K562 (cell line): ENCODE data around the gene HDAC3. TPM values are rescaled to one million over a fixed set of nuclear protein-coding genes. Genes with fewer than 3 reads are reported as not detected.
A peak's percentile ranks its signal among the peaks of the same experiment; 100 is the strongest.

Source experiments
- ATAC-seq: fragments of 200-7000 bp; cut with Tn5 transposase; 3 replicates; pipeline ENCODE4 v1.9.1; 2020; ENCODE audit warnings: moderate library complexity
- BruUV-seq: library from RNA; stranded (reverse); fragments of 400-500 nt; replicated peaks from 2 replicates; lab custom pipeline; 2021; lab: Mats Ljungman, UMichigan
- CTCF ChIA-PET: fragments of 300-600 bp; formaldehyde crosslinking; extraction: SDS; loops from one replicate; lab custom pipeline; 2021; ENCODE audit warnings: low intra/inter-chr PET ratio; lab: Yijun Ruan, JAX
- POLR2A ChIA-PET: fragments of 300-600, 350-650 bp; sonication (Branson Sonifier 250); formaldehyde crosslinking; extraction: SDS; loops from one replicate; lab custom pipeline; 2021; ENCODE audit warnings: antibody characterized with exemption, inconsistent platforms; lab: Yijun Ruan, JAX
- DNase-seq, 4 experiments: peaks; one replicate each; pipeline versions ENCODE4 v3.0.0 to v3.0.0-alpha.2; 2011 to 2018; ENCODE audit warnings: low spot score in 3 of 4, mixed read lengths in 3 of 4; ENCODE audit errors: extremely low read depth in 1 of 4
- FAIRE-seq: peaks from 2 replicates; lab custom pipeline; 2011; peaks lifted over from hg19 to GRCh38; lab: Jason Lieb, UNC
- H2AFZ ChIP-seq: 2 replicates; pipeline ENCODE4 v1.6.0; 2011; ENCODE audit warnings: low read depth, low read length, control low read depth, inconsistent platforms
- H3K27ac ChIP-seq: fragments of 200-600 bp; 3 replicates; pipeline ENCODE4 v1.8.0; 2011; ENCODE audit warnings: low read depth, mild to moderate bottlenecking, control low read depth, inconsistent platforms, low read length, moderate library complexity, mixed read lengths; ENCODE audit errors: extremely low read depth
- H3K27me3 ChIP-seq, 2 experiments: fragments of 300-600 bp in 1 of 2; 2 replicates in 1 of 2; 3 replicates in 1 of 2; pipeline versions ENCODE4 v1.6.0 to v1.8.0; 2011; ENCODE audit warnings: inconsistent platforms in 2 of 2, low read length in 2 of 2, mild to moderate bottlenecking in 1 of 2, mixed read lengths in 1 of 2, moderate library complexity in 1 of 2; ENCODE audit not compliant: control insufficient read depth in 2 of 2, insufficient read depth in 2 of 2
- H3K36me3 ChIP-seq: fragments of 300-600 bp; 3 replicates; pipeline ENCODE4 v1.8.0; 2011; ENCODE audit warnings: mild to moderate bottlenecking, low read length, inconsistent platforms; ENCODE audit not compliant: control insufficient read depth, insufficient read depth
- H3K4me1 ChIP-seq, 2 experiments: fragments of 200-600 bp in 1 of 2; replicated peaks in 1 of 2; 2 replicates in 1 of 2; 3 replicates in 1 of 2; pipeline versions ENCODE4 v1.5.1 to v1.8.0; 2011; ENCODE audit warnings: inconsistent platforms in 2 of 2, low read length in 2 of 2, mild to moderate bottlenecking in 1 of 2, mixed read lengths in 1 of 2, moderate library complexity in 1 of 2; ENCODE audit not compliant: control insufficient read depth in 2 of 2, insufficient read depth in 2 of 2
- H3K4me2 ChIP-seq: 2 replicates; pipeline ENCODE4 v1.6.1; 2011; ENCODE audit warnings: low read length, control low read depth, inconsistent platforms, mixed read lengths; ENCODE audit not compliant: insufficient read depth
- H3K4me3 ChIP-seq: fragments of 200-600 bp; sonication (generic), shearing (Covaris generic); 2 replicates; pipeline ENCODE4 v1.5.1; 2016; ENCODE audit warnings: control low read depth, inconsistent platforms
- H3K79me2 ChIP-seq: fragments of 200-600 bp; 3 replicates; pipeline ENCODE4 v1.8.0; 2011; ENCODE audit warnings: low read length, inconsistent platforms; ENCODE audit not compliant: control insufficient read depth, insufficient read depth
- H3K9ac ChIP-seq, 2 experiments: 2 replicates each; pipeline versions ENCODE4 v1.6.0 to v1.6.1; 2011; ENCODE audit warnings: low read depth in 2 of 2, low read length in 2 of 2, control low read depth in 1 of 2, inconsistent platforms in 1 of 2, mild to moderate bottlenecking in 1 of 2, mixed read lengths in 1 of 2; ENCODE audit not compliant: insufficient read depth in 1 of 2
- H3K9me1 ChIP-seq: one replicate; pipeline ENCODE4 v1.6.0; 2011; ENCODE audit warnings: inconsistent platforms, mild to moderate bottlenecking, low read length, moderate library complexity; ENCODE audit not compliant: control insufficient read depth, insufficient read depth
- H3K9me3 ChIP-seq: replicated peaks from 2 replicates; pipeline ENCODE4 v1.5.1; 2011; ENCODE audit warnings: low read depth, low read length, inconsistent platforms; ENCODE audit not compliant: control insufficient read depth, insufficient read depth
- H4K20me1 ChIP-seq: replicated peaks from 2 replicates; pipeline ENCODE4 v1.6.1; 2011; ENCODE audit warnings: low read length, inconsistent platforms, mixed read lengths; ENCODE audit not compliant: control insufficient read depth, insufficient read depth
- FOXJ2 ChIP-seq: fragments of 200-800 bp; sonication (Bioruptor generic); IDR thresholded peaks from 2 replicates; pipeline ENCODE4 v1.6.1; 2016; ENCODE audit warnings: missing genetic modification characterization, missing compliant biosample characterization
- KHSRP ChIP-seq: fragments of 450-650 bp; IDR thresholded peaks from 2 replicates; pipeline ENCODE4 v1.6.1; 2017
- PCBP1 ChIP-seq: fragments of 200-400 bp; formaldehyde crosslinking; IDR thresholded peaks from 2 replicates; pipeline ENCODE4 v1.6.1; 2018; ENCODE audit warnings: mild to moderate bottlenecking, low read depth, low read length; ENCODE audit not compliant: poor library complexity, severe bottlenecking
- POLR2B ChIP-seq: fragments of 450-650 bp; IDR thresholded peaks from 2 replicates; pipeline ENCODE4 v1.6.1; 2018; ENCODE audit warnings: low read depth; ENCODE audit not compliant: partially characterized antibody
- RFX1 ChIP-seq: fragments of 450-650 bp; IDR thresholded peaks from 2 replicates; pipeline ENCODE4 v1.6.1; 2016; ENCODE audit warnings: mild to moderate bottlenecking, moderate library complexity
- TCF15 ChIP-seq: fragments of 250-450 bp; sonication (Bioruptor Pico); IDR thresholded peaks from 2 replicates; pipeline ENCODE4 v1.8.0; 2022; ENCODE audit warnings: moderate library complexity, mild to moderate bottlenecking, inconsistent platforms
- ZEB2 ChIP-seq: fragments of 450-650 bp; IDR thresholded peaks from 2 replicates; pipeline ENCODE4 v1.6.1; 2016
- ZNF133 ChIP-seq: fragments of 250-450 bp; sonication (Bioruptor Pico); IDR thresholded peaks from 2 replicates; pipeline ENCODE4 v1.4.0; 2020; ENCODE audit warnings: mild to moderate bottlenecking
- ZNF263 ChIP-seq: sonication (generic); formaldehyde crosslinking; IDR thresholded peaks from 2 replicates; pipeline ENCODE4 v1.8.0; 2022; ENCODE audit warnings: mild to moderate bottlenecking, missing genetic modification reagents, borderline replicate concordance
- WGBS: fragments of 100-300 bp; shearing (Covaris generic); methylation state at CpG from one replicate; pipeline ENCODE4 v1.1.6; 2016; ENCODE audit warnings: low coverage, mixed read lengths; ENCODE audit not compliant: insufficient coverage; ENCODE audit errors: missing lambda C conversion rate; 5-methylcytosine and 5-hydroxymethylcytosine counted together
- in situ Hi-C: fragments of 300-500 bp; cut with MboI; formaldehyde crosslinking; loops from 4 replicates; pipeline ENCODE4 v1.15.0; 2018; ENCODE audit warnings: inconsistent platforms, mixed read lengths
- intact Hi-C: fragments of 100-400 bp; cut with micrococcal nuclease; formaldehyde crosslinking; loops from 2 replicates; pipeline ENCODE4 v1.14.2; 2022
- polyA plus RNA-seq, 8 experiments: library from polyadenylated mRNA; depleted of rRNA in 4 of 8; stranded (reverse) in 5 of 8; unstranded in 3 of 8; fragments of >200 nt; fragmentation: Nextera tagmentation in 2 of 8; fragmentation: Illumina TruSeq in 1 of 8; extraction: Ambion mirVana in 2 of 8; extraction: Trizol in 1 of 8; gene quantifications; 2 replicates each; pipeline versions ENCODE4 v1.2.1 to v1.2.3, GENCODE V29; 2011 to 2014; ENCODE audit warnings: inconsistent platforms in 1 of 8, missing spikeins in 1 of 8
- total RNA-seq, 7 experiments: library from RNA; depleted of rRNA in 6 of 7; stranded (reverse); fragments of >200 nt in 6 of 7; fragmentation: Illumina TruSeq in 2 of 7; extraction: Trizol in 2 of 7; gene quantifications; 2 replicates each; pipeline versions ENCODE4 v1.2.1 to v1.2.3, GENCODE V29; 2011 to 2021; ENCODE audit warnings: low replicate concordance in 1 of 7
- TF ChIP-seq, protein P1 (sequence below): sonication (generic); formaldehyde crosslinking; IDR thresholded peaks from 2 replicates; pipeline ENCODE4 v1.8.1; 2023; ENCODE audit warnings: mild to moderate bottlenecking, missing genetic modification reagents
- TF ChIP-seq, protein P2 (sequence below), 3 experiments: fragments of 200-800 bp in 1 of 3; sonication (Bioruptor generic) in 1 of 3; sonication (generic) in 1 of 3; formaldehyde crosslinking in 1 of 3; IDR thresholded peaks; 2 replicates each; pipeline versions ENCODE4 v1.6.1 to v1.8.0; 2016 to 2022; ENCODE audit warnings: mild to moderate bottlenecking in 2 of 3, missing compliant biosample characterization in 2 of 3, missing genetic modification characterization in 2 of 3, missing genetic modification reagents in 1 of 3
- TF ChIP-seq, protein P3 (sequence below), 2 experiments: fragments of 250-450 bp in 1 of 2; fragments of 450-650 bp in 1 of 2; sonication (Bioruptor Pico) in 1 of 2; IDR thresholded peaks; 2 replicates each; pipeline versions ENCODE4 v1.6.1 to v1.8.0; 2016 to 2021; ENCODE audit warnings: mild to moderate bottlenecking in 2 of 2, moderate library complexity in 2 of 2, missing compliant biosample characterization in 1 of 2, missing genetic modification characterization in 1 of 2
- TF ChIP-seq, protein P4 (sequence below): fragments of 450-650 bp; IDR thresholded peaks from 2 replicates; pipeline ENCODE4 v1.6.1; 2016
- TF ChIP-seq, protein P5 (sequence below), 2 experiments: fragments of 450-650 bp in 1 of 2; sonication (generic) in 1 of 2; formaldehyde crosslinking in 1 of 2; IDR thresholded peaks in 1 of 2; conservative IDR thresholded peaks in 1 of 2; 2 replicates each; pipeline versions ENCODE4 v1.6.1 to v1.8.1; 2016 to 2023; ENCODE audit warnings: mild to moderate bottlenecking in 2 of 2, moderate library complexity in 2 of 2, inconsistent platforms in 1 of 2, missing genetic modification reagents in 1 of 2

Gene HDAC3
- total and polyA plus RNA-seq, 9 of the 15 experiments (the other 6 are each of a cell fraction or from before 2014, with no cell fraction given) = 89.7 to 191 (median 119) TPM

DNA sequence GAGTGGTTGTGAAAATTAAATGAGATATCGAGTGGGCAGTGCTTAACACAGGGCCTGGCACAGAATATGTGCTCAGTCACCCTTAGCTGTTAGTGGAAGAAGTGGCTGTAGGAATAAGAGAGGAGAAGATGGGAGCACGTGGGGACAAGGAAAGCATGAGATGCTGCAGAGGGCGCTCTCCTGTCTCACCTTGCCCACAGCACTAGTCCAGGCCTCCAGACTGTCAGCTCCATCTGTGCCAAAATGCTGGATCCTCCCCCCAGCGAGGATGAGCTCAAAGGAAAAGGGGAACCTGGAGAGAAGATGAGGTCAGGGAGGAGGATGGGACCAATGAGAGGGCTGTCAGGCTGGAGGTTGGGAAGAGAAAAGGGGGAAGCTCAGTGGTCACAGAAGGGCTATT, 32.9 kb upstream of the HDAC3 start:
- peak overlapping the region; percentile 61 for H2AFZ ChIP-seq
- DNase-seq (peak in 3 of 4 experiments; percentile 39 to 65 (median 42)), FAIRE-seq (no peak), ATAC-seq (peak; percentile 79)
- H3K27ac ChIP-seq = no peak overlapping the region
- H3K4me1 ChIP-seq = peaks cover 6 to 15% of the 10 kb centered on the region in 2 experiments; a peak in 4 of 5 replicates
- in situ Hi-C loops (no loop called here), intact Hi-C loops (loop anchor here (10.0 kb wide), 2 partner anchors 295 to 475 kb away; partner anchors contain the start of gene RNF14)
- no peak overlapping the region for H3K9ac ChIP-seq
- BruUV-seq = no TSS peak
- H3K4me3 ChIP-seq = no peak overlapping the region
- H3K9me3 ChIP-seq = no peaks in the 10 kb centered on the region
- no peak overlapping the region for H3K4me2 ChIP-seq
- no peaks in the 10 kb centered on the region for H3K9me1 ChIP-seq
- H4K20me1 ChIP-seq = no peaks in the 10 kb centered on the region
- POLR2A ChIA-PET = interaction anchor here (0.6 to 3.3 kb wide), 7 partner anchors 10 to 1269 kb away, joined by 3 to 11 read pairs (median 3); partner anchors contain the start of genes PCDH1 and RNF14
- WGBS = 8% methylated on average over 4 of the region's 4 CpGs
- peaks cover under 1% of the 10 kb centered on the region; the same call in 1 of the 3 replicates for H3K36me3 ChIP-seq
- CTCF ChIA-PET = interaction anchor here (0.7 kb wide), 1 partner anchor 157 kb away, joined by 5 read pairs; no protein-coding TSS in a partner anchor
- H3K79me2 ChIP-seq = no peaks in the 10 kb centered on the region
- no peaks in the 10 kb centered on the region for H3K27me3 ChIP-seq
- no peak for TF ChIP-seq FOXJ2 (tag)
- no peak for TF ChIP-seq ZNF133
- TF ChIP-seq, protein P1, sequence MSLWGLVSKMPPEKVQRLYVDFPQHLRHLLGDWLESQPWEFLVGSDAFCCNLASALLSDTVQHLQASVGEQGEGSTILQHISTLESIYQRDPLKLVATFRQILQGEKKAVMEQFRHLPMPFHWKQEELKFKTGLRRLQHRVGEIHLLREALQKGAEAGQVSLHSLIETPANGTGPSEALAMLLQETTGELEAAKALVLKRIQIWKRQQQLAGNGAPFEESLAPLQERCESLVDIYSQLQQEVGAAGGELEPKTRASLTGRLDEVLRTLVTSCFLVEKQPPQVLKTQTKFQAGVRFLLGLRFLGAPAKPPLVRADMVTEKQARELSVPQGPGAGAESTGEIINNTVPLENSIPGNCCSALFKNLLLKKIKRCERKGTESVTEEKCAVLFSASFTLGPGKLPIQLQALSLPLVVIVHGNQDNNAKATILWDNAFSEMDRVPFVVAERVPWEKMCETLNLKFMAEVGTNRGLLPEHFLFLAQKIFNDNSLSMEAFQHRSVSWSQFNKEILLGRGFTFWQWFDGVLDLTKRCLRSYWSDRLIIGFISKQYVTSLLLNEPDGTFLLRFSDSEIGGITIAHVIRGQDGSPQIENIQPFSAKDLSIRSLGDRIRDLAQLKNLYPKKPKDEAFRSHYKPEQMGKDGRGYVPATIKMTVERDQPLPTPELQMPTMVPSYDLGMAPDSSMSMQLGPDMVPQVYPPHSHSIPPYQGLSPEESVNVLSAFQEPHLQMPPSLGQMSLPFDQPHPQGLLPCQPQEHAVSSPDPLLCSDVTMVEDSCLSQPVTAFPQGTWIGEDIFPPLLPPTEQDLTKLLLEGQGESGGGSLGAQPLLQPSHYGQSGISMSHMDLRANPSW (CRISPR knock-in tag) = no peak
- TF ChIP-seq, protein P2, sequence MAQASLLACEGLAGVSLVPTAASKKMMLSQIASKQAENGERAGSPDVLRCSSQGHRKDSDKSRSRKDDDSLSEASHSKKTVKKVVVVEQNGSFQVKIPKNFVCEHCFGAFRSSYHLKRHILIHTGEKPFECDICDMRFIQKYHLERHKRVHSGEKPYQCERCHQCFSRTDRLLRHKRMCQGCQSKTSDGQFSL (CRISPR knock-in tag; IDR thresholded peaks at IDR 0.05) = 0 out of 2 replicates have a peak, but pooled peaks have one; percentile 49
- TF ChIP-seq, protein P2 (tag; IDR thresholded peaks at IDR 0.05) = no peak
- TF ChIP-seq, protein P3, sequence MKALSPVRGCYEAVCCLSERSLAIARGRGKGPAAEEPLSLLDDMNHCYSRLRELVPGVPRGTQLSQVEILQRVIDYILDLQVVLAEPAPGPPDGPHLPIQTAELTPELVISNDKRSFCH (CRISPR knock-in tag; IDR thresholded peaks at IDR 0.05) = no peak
- TF ChIP-seq, protein P3 (tag; IDR thresholded peaks at IDR 0.05) = no peak
- no peak for TF ChIP-seq PCBP1
- TF ChIP-seq, protein P4, sequence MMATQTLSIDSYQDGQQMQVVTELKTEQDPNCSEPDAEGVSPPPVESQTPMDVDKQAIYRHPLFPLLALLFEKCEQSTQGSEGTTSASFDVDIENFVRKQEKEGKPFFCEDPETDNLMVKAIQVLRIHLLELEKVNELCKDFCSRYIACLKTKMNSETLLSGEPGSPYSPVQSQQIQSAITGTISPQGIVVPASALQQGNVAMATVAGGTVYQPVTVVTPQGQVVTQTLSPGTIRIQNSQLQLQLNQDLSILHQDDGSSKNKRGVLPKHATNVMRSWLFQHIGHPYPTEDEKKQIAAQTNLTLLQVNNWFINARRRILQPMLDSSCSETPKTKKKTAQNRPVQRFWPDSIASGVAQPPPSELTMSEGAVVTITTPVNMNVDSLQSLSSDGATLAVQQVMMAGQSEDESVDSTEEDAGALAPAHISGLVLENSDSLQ = no peak
- no peak for TF ChIP-seq RFX1
- no peak for TF ChIP-seq POLR2B
- peak; percentile 59 for TF ChIP-seq ZEB2
- TF ChIP-seq ZNF263 (CRISPR knock-in tag) = peak; percentile 49; the same call in 1 of the 2 replicates
- no peak for TF ChIP-seq KHSRP
- TF ChIP-seq TCF15 (CRISPR knock-in tag) = no peak
- TF ChIP-seq, protein P5, sequence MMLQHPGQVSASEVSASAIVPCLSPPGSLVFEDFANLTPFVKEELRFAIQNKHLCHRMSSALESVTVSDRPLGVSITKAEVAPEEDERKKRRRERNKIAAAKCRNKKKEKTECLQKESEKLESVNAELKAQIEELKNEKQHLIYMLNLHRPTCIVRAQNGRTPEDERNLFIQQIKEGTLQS (IDR thresholded peaks at IDR 0.05) = no peak
- TF ChIP-seq, protein P5 (CRISPR knock-in tag; conservative IDR thresholded peaks at IDR 0.05) = no peak
